ENCODE data around the gene GNAI2.
"Not testable (repeated sequence)": the region's sequence is repeated elsewhere in the genome, so short reads cannot be mapped to it uniquely, and the experiment has no call there.

GNAI2 gene

DNA sequence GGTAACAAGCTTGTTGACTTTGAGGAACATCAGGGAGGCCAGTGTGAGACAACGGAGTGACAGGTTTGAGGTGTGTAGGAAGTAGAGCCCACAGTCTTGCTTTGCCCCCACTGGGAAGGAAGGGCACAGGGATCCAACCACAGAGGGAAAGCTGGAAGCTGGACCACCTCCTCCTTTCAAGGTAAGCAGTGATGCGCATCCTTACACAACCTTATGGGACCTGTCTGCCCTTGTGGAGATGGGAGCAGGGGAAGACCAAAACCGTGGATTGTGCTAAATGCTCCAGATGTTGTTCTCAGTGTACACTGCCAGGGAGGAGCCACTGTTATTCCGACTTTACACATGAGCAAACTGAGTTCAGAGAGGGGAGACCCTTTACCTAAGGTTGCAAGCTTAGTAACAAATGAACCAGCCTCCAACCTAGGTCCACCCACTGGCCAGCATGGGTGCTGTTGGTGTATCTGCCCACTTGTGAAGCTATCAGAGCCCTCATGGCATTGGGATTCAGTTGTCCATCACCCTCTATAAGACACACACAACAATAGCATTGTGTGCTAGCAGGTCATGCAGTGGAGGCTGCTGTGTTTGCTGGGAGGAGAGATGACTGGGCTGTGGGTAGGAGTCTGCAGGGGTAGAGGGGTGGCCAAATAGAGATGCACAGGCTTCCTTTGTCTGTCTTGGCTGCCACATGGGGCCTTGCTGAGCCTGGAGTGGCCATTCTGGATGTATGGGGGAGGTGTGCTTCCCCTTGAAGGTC, 42.3 kb downstream of the GNAI2 start:
- DNase-seq (ENCODE audit: low spot score), result no peak

DNA sequence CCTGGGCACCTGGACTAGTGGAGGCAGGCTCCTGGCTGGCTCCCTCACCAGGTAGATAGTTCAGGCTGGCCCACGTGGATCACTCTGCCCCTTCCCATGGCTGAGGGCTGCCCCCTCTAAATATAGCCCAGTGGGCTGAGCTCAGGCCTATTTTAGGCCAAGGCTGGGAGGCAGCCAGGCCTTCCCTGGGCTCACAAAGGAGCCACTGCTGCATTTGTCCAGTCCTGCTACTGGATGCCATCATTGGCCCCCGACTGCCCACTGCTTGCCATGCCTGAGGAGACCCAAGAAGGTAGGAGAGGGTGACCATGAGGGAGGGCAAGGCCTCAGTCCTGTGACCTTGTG, 42.8 kb downstream of the GNAI2 start, which contains the start of gene LSMEM2:
Gene LSMEM2 (plus strand): TSS at position 208 of the 345 bp plus-strand sequence. CDS start 27 bp downstream, at position 235.
- no peak for DNase-seq (ENCODE audit: low spot score)

DNA sequence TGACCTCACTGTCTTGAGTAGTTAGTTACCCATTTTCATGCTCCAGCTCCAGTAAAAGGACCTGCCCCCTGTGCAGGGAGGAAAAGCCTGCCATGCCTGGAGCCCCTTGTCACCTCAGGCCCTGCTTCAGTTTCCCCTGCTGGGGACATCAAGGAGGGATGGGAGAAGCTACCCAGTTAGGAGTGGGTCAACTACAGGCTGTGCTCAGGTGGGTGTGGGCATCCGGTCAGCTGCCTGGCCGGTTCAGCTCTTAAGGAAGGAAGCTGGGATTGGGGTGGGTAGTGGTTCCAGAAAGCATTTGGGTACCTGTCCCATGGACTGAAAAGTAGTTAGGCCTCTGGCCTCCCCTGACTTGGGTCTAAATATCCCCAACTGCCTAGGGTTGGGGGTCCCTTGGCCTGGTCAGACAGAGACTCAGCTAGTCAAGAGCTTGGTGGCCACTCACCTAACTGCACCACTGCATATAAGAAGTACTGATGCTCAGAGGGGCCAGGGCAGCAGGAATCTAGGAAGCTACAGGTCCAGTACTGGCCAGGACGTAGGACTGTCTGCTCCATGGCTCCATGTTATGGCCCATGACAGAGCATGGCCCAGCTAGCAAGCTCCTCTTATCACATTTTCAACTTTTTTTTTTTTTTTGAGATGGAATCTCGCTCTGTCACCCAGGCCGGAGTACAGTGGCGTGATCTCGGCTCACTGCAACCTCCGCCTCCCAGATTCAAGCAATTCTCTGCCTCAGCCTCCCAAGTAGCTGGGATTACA, 43.4 kb downstream of the GNAI2 start:
- DNase-seq (ENCODE audit: low spot score), result no peak

DNA sequence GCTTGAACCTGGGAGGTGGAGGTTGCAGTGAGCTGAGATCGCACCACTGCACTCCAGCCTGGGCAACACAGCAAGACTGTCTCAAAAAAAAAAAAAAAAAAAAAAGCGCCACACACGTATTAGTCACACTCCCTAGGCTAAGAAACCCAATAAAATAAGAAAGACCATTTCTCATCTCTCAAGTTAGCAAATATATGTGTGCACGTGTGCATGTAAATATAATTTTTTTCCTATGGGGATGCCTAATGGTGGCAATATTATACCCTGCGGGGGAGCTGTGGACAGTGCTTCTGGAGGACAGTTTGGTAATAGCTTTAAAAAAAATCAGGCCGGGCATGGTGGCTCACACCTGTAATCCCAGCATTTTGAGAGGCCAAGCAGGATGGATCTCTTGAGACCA, 48.1 kb downstream of the GNAI2 start:
- not testable (repeated sequence) for DNase-seq (ENCODE audit: low spot score)

DNA sequence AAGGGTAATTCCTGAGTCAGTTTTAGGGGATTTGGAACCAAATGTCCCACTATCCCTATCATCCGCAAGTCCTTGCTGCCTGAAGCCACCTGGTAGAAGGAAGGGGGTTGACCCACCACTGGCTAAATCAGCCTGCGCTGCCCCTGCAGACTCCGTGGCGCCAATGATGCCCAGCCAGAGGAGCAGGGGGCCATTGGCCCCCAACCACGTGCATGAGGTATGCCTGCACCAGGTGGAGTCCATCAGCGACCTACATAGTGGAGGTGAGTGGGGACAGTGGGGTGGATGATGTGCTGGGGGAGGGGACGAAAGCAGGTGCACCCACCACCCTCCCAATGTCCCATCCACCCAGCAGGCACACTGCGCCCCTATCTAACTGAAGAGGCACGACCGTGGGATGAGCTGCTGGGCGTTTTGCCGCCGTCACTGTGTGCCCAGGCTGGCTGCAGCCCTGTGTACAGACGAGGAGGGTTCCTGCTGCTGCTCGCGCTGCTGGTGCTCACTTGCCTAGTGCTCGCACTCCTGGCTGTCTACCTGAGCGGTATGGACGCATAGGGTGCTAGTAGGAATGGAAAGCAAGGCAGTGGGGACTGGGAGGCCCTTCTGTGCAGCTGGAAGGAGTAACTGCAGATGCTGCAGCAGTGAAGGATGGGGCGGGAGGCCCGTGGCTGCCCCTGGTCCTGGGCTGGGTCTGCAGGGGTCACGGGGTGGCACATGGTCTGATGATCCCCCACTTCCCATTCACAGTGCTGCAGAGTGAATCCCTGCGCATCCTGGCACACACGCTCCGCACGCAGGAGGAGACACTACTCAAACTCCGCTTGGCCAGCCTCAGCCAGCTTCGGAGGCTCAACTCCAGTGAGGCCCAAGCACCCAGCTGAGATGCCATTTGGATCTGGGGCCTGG, 50.6 kb downstream of the GNAI2 start:
- DNase-seq (ENCODE audit: low spot score), result no peak

DNA sequence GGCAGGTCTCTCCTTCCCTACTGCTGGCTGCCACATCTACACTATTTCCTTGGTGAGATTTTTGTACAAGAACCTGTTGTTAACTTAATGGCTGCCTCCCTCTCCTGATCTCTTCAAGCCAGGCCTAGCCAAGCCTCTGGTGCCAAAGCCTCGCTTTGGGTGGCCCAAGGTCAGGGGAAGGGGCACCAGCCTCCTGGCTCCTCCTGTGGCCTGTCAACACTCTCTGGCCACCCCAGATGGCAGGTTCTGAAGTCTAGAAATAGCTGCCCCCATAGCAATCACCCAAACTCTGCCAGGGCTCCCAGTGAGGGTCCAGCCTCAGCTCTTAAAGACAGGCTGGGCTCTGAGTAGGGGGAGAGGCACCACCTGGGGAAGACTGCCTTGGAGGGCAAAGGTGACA, 51.3 kb downstream of the GNAI2 start:
- DNase-seq (ENCODE audit: low spot score), result no peak

DNA sequence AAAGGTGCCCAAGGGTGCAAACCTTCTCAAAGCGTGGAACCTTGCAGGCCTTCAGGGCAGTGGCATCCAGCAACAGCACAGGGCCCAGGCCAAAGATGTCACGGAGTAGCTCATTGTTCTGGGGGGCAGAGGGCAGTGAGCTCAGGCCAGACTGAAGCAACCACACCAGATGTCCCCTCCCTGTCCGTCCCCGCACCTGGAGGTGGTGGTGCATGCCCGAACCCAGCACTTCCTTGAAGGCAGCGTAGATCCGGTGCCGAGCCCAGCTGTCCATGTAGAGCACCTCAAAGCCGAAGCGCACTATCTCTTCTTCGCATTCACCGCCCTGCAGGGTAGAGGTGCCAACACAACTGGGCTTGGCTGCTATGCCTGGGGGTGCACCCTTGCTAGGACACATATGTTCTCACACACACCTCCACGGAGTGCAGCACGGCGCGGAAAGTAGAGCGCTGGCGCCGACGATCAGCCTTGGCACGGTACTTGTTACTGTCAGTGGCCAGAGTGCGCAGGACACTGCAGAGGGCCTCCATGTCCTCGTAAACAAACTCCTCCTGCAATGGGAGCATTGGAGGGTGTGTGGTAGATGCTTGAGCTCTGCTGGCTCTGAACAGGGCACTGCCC, 52.5 kb downstream of the GNAI2 start:
- no peak for DNase-seq (ENCODE audit: low spot score)

DNA sequence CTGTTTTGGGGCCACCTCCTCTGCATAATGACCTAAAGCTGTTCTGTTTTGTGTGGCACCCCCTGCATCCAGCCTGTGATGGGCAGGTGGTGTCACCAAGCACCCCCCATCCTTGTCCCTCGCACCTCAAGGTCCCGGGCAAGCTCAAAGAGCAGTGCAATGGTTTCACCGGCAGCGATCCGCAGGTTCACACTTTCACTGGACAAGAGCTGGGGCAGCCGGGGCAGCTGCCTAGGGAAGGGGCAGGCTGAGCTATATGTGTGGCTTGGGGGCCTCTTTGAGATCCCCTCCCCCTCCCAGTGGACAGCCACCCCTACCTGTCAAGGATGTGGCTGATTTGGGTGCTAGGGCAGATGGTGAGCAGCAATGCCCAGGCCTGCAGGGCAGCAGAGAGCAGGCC, 53.1 kb downstream of the GNAI2 start:
- no peak for DNase-seq (ENCODE audit: low spot score)

DNA sequence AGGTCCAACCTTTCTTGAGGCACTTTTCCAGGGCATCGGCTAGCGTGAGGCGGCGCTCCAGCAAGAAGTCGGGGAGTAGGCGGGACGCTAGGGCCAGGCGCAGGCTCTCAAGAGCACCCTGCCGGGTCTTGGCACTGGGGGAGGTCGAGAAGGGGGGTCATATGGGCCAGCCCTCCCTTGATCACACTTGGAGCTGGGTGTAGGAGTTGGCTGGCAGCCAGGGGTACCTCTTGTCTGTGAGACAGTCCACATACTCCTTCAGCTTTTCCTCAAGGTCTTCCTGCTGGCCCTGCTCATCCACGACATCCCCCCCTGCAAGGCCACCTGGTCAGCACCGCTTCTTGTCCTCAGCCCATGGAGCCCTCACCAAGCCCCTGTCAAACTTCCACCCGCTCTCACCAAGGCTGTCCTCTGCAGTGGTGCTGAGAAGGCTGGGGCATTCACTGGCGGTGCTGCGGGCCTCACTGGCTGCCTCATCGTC, 54.2 kb downstream of the GNAI2 start:
- DNase-seq (ENCODE audit: low spot score), result no peak

DNA sequence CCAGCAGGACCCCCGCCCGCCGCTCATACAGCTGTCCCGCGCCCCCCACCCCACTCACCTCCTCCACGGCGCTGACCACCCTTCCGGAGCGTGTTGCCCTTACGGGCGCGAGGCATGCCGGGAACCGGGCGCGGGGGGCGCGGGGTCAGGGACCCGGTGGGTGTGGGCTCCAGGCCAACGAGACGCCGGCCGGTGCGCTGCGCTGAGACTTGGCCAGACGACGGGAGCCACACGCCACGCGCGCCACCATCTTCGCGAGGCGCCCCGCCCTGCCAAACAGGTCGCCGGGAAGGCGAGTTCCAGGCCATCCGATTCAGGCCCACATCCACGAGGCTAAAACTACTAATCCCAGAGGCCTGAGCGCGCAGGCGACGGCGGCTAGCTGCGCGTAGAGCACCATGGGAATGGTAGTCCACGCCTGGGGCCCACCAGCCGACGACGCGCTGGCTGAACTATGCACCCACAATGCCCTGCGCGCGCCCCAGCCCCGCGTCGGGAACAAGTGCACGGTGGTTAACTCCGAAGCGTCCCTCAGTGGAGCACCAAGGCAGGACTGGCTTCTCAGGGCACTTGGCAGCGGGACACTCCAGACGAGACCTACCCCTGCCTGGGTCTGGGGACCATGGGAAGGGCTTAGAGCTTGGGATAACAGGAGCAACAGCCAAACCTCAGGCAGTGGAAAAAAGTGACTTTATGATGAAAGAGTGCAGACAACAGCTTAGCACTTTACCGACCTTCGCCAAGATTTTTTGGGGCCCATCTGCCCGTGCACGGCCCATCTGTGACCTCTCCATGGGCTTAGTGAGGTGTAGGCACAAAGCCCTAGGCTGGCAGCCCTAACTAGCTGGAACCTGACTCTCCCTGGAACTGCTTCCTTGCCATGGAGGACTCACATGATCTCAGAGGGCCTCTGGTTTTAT, 56.4 kb downstream of the GNAI2 start, which contains the start of gene IFRD2:
Gene IFRD2 (minus strand): TSS at position 271 of the 920 bp plus-strand sequence. CDS start 155 bp downstream, at position 116.
- peak; percentile 97 for DNase-seq (ENCODE audit: low spot score)

DNA sequence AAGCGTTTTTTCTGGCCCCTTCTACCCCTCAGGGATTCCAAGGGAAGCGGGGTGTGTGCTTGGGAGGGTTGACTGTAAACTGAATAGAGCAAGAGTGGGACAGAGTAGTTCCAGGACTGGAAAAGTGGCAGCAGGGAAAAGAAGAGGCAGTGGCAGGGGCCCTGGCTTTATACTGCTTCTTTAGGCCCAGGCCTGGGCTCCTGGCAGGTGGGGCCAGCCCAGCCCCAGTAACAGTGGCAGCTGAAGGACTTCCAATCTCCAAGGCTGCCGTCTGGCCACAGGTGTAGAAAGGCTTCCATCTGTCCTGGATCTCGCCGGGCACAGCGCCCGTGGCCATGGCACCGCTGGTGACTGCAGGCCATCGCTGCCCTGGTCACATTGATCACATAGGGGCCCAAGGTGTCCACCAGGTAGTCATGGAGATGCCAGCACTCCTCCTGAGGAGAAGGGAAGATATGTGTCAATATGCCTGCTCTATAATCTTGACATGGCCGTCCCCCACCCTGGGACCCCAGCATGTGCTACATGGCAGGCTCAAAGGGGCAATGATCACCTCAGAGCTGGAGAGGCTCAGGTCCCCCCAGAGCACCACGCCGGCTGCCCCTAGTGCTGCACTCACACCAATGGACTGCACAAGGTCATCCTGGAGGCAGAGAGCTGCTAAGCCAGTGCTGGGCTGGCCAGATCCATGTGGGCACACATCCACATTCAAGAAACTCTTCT, 57.2 kb downstream of the GNAI2 start:
- DNase-seq (ENCODE audit: low spot score), result no peak

DNA sequence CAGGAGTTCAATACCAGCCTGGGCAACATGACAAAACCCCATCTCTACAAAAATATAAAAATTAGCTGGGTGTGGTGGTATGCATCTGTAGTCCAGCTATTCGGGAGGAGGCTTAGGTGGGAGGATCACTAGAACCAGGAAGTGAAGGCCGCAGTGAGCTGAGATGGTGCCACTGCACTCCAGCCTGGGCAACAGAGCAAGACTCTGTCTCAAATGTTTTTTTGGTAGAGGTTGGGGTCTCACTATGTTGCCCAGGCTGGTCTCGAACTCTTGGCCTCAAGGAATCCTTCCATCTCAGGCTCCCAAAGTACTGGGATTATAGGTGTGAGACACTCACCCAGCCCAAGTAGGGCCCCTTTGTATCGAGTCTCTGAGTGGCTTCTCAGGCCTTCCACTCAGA, 58.1 kb downstream of the GNAI2 start:
- DNase-seq (ENCODE audit: low spot score), result no peak

DNA sequence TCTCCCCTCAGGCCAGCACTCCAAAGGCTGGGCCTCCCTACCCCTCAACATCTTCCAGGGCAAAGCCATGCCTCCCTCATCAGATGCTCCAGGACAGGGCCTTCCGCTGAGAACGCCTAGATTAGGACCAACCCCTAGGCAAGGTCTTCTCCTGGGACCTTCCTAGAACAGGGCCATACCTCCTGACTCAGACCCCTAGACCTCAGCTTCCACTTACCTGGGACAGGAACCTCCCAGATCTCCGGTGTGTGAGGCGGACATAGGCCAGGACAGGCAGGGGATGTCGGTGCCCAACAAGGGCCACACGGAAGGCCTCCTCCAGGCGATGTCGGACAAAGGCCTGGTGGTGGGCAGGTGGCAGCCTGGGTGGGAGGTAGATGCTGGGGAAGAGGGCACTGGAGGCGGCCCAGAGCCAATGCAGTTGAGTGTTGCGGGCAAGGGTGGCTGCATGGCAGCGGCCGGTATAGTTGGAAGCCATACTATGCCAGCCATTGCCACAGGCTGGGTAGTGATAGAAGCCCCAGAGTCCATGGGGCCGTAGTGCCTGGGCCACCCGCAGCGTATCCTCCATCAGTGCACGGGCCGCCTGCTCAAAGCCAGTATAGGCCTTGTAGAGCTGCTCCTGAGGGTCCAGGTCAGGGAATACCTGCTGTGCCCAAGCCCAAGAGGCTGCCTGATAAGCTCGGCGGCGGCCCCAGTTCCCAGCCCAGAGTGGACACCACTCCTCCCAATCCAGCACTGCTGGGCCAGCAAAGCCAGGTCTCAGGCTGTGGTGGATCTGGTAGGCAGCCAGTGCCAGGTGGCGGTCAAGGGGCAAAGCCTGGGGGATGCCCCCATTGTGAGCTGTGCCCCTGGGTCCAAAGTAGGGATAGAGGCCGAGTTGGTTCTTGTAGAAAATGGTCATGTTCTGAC, 58.7 kb downstream of the GNAI2 start:
- DNase-seq (ENCODE audit: low spot score), result no peak

DNA sequence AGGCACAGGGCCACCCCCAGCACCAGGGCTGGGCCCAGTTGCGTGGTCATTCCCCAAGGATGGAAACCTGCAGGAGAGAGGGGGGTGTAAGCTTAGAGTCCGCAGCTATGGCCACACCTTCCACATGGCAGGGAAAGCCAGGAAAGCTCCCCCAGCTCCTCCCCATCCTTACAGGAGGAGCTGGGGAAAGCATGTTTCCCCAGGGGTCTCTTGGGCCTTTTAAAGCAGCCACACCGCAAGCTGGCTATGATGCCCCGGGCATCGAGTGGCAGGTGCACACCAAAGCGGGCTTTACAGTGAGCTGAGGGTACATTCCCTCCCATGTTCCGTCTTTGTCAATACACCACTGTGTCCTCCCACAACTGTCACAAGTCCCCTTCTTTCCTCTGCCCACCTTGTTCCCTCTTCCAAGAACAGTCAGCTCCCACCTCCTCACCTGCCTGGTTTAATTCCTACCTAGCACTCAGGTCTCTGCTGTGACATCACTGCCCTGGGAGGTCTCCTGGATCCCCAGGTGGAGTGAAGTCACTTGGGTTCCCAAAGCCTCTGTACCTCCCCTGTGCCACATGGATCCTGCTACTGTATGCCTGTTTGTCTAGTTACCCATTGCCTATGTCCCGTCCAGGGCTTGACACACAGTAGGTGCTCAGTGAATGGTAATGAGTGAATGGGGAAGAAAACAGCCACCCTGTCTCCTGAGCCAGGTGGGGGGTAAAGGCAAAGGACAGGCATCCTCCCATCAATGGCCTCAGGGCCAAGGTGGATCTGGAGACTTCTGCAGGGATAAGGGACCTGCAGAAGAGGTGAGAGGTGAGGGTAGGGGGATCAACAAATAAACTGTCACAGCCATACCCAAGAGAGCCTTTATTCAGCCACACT, 59.8 kb downstream of the GNAI2 start:
- no peak for DNase-seq (ENCODE audit: low spot score)

DNA sequence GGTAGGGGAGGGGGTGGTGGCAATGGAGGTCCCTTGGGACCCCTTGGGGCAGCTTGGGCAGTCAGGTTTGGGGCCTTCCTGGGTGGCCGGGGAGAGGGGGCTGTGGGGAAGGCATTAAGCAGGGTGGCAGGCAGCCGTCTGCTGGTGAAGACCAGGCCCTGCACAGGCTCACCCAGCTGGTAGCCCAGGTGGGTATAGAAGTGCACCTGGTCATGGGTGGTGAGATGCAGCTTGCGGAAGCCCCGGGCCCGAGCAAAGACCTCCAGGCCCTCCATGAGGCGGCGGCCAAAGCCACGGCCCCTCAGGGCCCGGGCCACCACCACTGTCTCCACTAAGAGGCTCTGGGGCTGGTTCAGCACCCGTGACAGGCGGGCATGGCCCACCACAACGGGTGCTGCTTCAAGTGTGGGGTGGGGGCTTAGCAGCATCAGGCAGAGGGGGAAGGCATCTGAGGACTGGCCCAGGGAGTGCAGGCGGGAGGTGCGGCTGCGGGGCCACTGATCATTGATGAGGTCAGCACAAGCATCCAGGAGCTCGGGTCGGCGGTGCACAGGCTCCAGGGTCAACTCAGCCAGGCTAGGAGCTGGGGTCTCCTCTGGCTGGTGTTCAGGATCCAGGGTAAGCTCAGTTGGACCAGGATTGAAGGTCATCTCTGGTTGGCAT, 60.8 kb downstream of the GNAI2 start:
- no peak for DNase-seq (ENCODE audit: low spot score)

DNA sequence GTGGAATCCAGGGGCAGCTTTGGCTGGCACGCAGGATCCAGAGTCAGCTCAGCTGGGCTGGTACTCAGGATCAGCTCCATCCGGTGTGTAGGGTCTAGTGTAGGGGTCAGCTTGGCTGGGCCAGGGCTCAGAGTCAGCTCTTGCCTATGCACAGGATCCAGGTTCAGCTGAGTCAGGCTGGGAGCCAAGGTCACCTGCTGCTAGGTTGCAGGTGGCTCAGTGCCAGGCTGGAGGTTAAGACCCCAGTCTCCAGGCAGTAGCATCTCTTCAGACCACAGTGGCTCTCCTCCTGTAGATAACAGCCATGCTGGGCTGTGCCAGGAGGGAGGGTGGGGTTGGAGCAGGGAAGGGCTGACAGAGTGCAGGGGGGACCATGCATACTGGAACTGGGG, 61.4 kb downstream of the GNAI2 start:
- peak; percentile 71 for DNase-seq (ENCODE audit: low spot score)

Data from hematopoietic multipotent progenitor cell treated with erythropoietin and hydrocortisone succinate and interleukin-3 and kit ligand, for 17 days (in vitro differentiated cells).